IMR-90 (cell line): ENCODE measurements around the gene GAB1. TPM values are rescaled to one million over a fixed set of nuclear protein-coding genes. Genes with fewer than 3 reads are reported as not detected.

ENCODE experiments used
- ATAC-seq: fragments of 200-7000 bp; cut with Tn5 transposase; 2 replicates; pipeline ENCODE4 v1.9.1; 2020; ENCODE audit warnings: low read depth, mild to moderate bottlenecking, moderate library complexity
- BruUV-seq: library from RNA; stranded (reverse); fragments of 400-500 nt; replicated peaks from 2 replicates; lab custom pipeline; 2021; lab: Mats Ljungman, UMichigan
- CTCF ChIA-PET: fragments of 300-600 bp; formaldehyde crosslinking; extraction: SDS; loops from one replicate; lab custom pipeline; 2021; ENCODE audit warnings: antibody characterized with exemption; lab: Yijun Ruan, JAX
- POLR2A ChIA-PET: fragments of 300-600 bp; sonication (Branson Sonifier 250); formaldehyde crosslinking; loops from one replicate; lab custom pipeline; 2022; ENCODE audit warnings: antibody characterized with exemption; ENCODE audit not compliant: unreplicated experiment; lab: Charles Lee
- DNase-seq: peaks from one replicate; pipeline ENCODE4 v3.0.0; 2013
- H2AFZ ChIP-seq: replicated peaks from 2 replicates; pipeline ENCODE3; 2013; ENCODE audit warnings: low read length, mild to moderate bottlenecking; ENCODE audit not compliant: poor library complexity
- H2AK5ac ChIP-seq: 2 replicates; pipeline ENCODE4 v1.6.1; 2013; ENCODE audit warnings: low read depth, low read length, inconsistent platforms
- H2AK9ac ChIP-seq: replicated peaks from 2 replicates; pipeline ENCODE3; 2013; ENCODE audit warnings: mild to moderate bottlenecking, low read depth, low read length, moderate library complexity; ENCODE audit not compliant: poor library complexity
- H2BK120ac ChIP-seq: 2 replicates; pipeline ENCODE4 v1.6.1; 2013; ENCODE audit warnings: low read depth, low read length, inconsistent platforms
- H2BK15ac ChIP-seq: 3 replicates; pipeline ENCODE4 v1.6.1; 2013; ENCODE audit warnings: low read depth, low read length, inconsistent platforms
- H2BK20ac ChIP-seq: 2 replicates; pipeline ENCODE4 v1.6.1; 2013; ENCODE audit warnings: low read depth, mild to moderate bottlenecking, inconsistent platforms, low read length, moderate library complexity
- H2BK5ac ChIP-seq: 2 replicates; pipeline ENCODE4 v1.6.1; 2013; ENCODE audit warnings: mild to moderate bottlenecking, low read depth, low read length, inconsistent platforms; ENCODE audit not compliant: poor library complexity, severe bottlenecking
- H3K14ac ChIP-seq: replicated peaks from 2 replicates; pipeline ENCODE4 v1.6.1; 2013; ENCODE audit warnings: low read depth, low read length, inconsistent platforms
- H3K18ac ChIP-seq: 2 replicates; pipeline ENCODE4 v1.6.1; 2013; ENCODE audit warnings: low read depth, low read length, control low read depth
- H3K23ac ChIP-seq: 2 replicates; pipeline ENCODE4 v1.6.1; 2013; ENCODE audit warnings: low read depth, low read length, inconsistent platforms
- H3K27ac ChIP-seq: 2 replicates; pipeline ENCODE4 v1.5.1; 2013; ENCODE audit warnings: mild to moderate bottlenecking, control low read depth, low read length; ENCODE audit not compliant: insufficient read depth
- H3K27me3 ChIP-seq: 2 replicates; pipeline ENCODE4 v1.6.1; 2013; ENCODE audit warnings: low read length; ENCODE audit not compliant: control insufficient read depth, insufficient read depth
- H3K36me3 ChIP-seq: 2 replicates; pipeline ENCODE4 v1.6.1; 2013; ENCODE audit warnings: low read length, mixed read lengths; ENCODE audit not compliant: control insufficient read depth, insufficient read depth
- H3K4ac ChIP-seq: 2 replicates; pipeline ENCODE4 v1.6.1; 2013; ENCODE audit warnings: low read depth, low read length, inconsistent platforms
- H3K4me1 ChIP-seq: 2 replicates; pipeline ENCODE4 v1.6.1; 2013; ENCODE audit warnings: low read length, mixed read lengths; ENCODE audit not compliant: control insufficient read depth, insufficient read depth
- H3K4me2 ChIP-seq: 2 replicates; pipeline ENCODE4 v1.6.1; 2013; ENCODE audit warnings: low read depth, mild to moderate bottlenecking, control low read depth, low read length, moderate library complexity
- H3K4me3 ChIP-seq: 2 replicates; pipeline ENCODE4 v1.5.1; 2013; ENCODE audit warnings: low read depth, mild to moderate bottlenecking, control low read depth, low read length, moderate library complexity; ENCODE audit not compliant: insufficient read depth
- H3K56ac ChIP-seq: 2 replicates; pipeline ENCODE4 v1.6.1; 2013; ENCODE audit warnings: low read length, inconsistent platforms; ENCODE audit not compliant: insufficient read depth; ENCODE audit errors: extremely low read depth
- H3K79me1 ChIP-seq, 2 experiments: 2 replicates each; pipeline ENCODE4 v1.6.1; 2013; ENCODE audit warnings: low read length in 2 of 2, inconsistent platforms in 1 of 2, low read depth in 1 of 2
- H3K9ac ChIP-seq: 2 replicates; pipeline ENCODE4 v1.6.1; 2013; ENCODE audit warnings: low read depth, low read length, control low read depth
- H3K9me1 ChIP-seq: 2 replicates; pipeline ENCODE4 v1.6.1; 2013; ENCODE audit warnings: low read length, inconsistent platforms; ENCODE audit not compliant: insufficient read depth
- H3K9me3 ChIP-seq: 2 replicates; pipeline ENCODE4 v1.6.1; 2013; ENCODE audit warnings: low read length; ENCODE audit not compliant: control insufficient read depth, insufficient read depth
- H4K20me1 ChIP-seq: 2 replicates; pipeline ENCODE4 v1.6.1; 2013; ENCODE audit warnings: low read length, inconsistent platforms; ENCODE audit not compliant: insufficient read depth
- H4K5ac ChIP-seq: 2 replicates; pipeline ENCODE4 v1.6.1; 2013; ENCODE audit warnings: mild to moderate bottlenecking, low read depth, low read length, control low read depth
- H4K8ac ChIP-seq, 2 experiments: 2 replicates each; pipeline ENCODE4 v1.6.1; 2013; ENCODE audit warnings: low read depth in 2 of 2, low read length in 2 of 2, control low read depth in 1 of 2, inconsistent platforms in 1 of 2
- H4K91ac ChIP-seq: 2 replicates; pipeline ENCODE4 v1.6.1; 2013; ENCODE audit warnings: low read depth, low read length, inconsistent platforms; ENCODE audit not compliant: insufficient read depth
- BHLHE40 ChIP-seq: fragments of 150-350 bp; IDR thresholded peaks from 2 replicates; pipeline ENCODE4 v1.6.1; 2016; ENCODE audit warnings: mild to moderate bottlenecking, low read depth, low read length
- CEBPB ChIP-seq: IDR thresholded peaks from 2 replicates; pipeline ENCODE4 v1.6.1; 2012; ENCODE audit warnings: low read depth, low read length, improper control_type of control experiment
- CHD1 ChIP-seq: IDR thresholded peaks from 2 replicates; pipeline ENCODE4 v1.6.1; 2012; ENCODE audit warnings: low read depth, low read length, improper control_type of control experiment
- ELK1 ChIP-seq: fragments of 150-350 bp; IDR thresholded peaks from 2 replicates; pipeline ENCODE4 v1.6.1; 2016; ENCODE audit warnings: low read depth, mild to moderate bottlenecking, low read length, moderate library complexity, borderline replicate concordance
- MAZ ChIP-seq: IDR thresholded peaks from 2 replicates; pipeline ENCODE4 v1.6.1; 2012; ENCODE audit warnings: low read depth, mild to moderate bottlenecking, low read length, improper control_type of control experiment, moderate library complexity, borderline replicate concordance
- POLR2A ChIP-seq: IDR thresholded peaks from 2 replicates; pipeline ENCODE4 v1.6.1; 2012; ENCODE audit warnings: mild to moderate bottlenecking, low read depth, low read length
- RCOR1 ChIP-seq: IDR thresholded peaks from 2 replicates; pipeline ENCODE4 v1.6.1; 2012; ENCODE audit warnings: mild to moderate bottlenecking, low read length, improper control_type of control experiment; ENCODE audit not compliant: insufficient replicate concordance
- RFX5 ChIP-seq: IDR thresholded peaks from 2 replicates; pipeline ENCODE4 v1.8.0; 2012; ENCODE audit warnings: low read depth, mild to moderate bottlenecking, low read length, moderate library complexity
- SMC3 ChIP-seq: fragments of 150-350 bp; IDR thresholded peaks from 2 replicates; pipeline ENCODE4 v1.6.1; 2016; ENCODE audit warnings: low read depth, mild to moderate bottlenecking, antibody characterized with exemption, low read length, moderate library complexity
- USF2 ChIP-seq: fragments of 150-350 bp; IDR thresholded peaks from 2 replicates; pipeline ENCODE4 v1.6.1; 2017; ENCODE audit warnings: mild to moderate bottlenecking, antibody characterized with exemption, low read length, low read depth
- WGBS, 2 experiments: methylation state at CpG; one replicate each; pipeline versions ENCODE4 v1.1.5 to v1.1.7; 2013; ENCODE audit warnings: missing lambda C conversion rate in 2 of 2; ENCODE audit not compliant: insufficient read length in 1 of 2; ENCODE audit errors: extremely low coverage in 2 of 2; 5-methylcytosine and 5-hydroxymethylcytosine counted together
- dilution Hi-C: fragments of 300-500 bp; cut with HindIII; formaldehyde crosslinking; loops from one replicate; pipeline ENCODE4 v1.14.3; 2018; ENCODE audit warnings: low sequenced_read_pairs; ENCODE audit not compliant: unreplicated experiment
- in situ Hi-C: fragments of 300-500 bp; cut with MboI; formaldehyde crosslinking; loops from 3 replicates; pipeline ENCODE4 v1.14.3; 2019; ENCODE audit warnings: low sequenced_read_pairs, inconsistent platforms, mixed read lengths
- intact Hi-C: fragments of 100-400 bp; cut with micrococcal nuclease; formaldehyde crosslinking; loops from 2 replicates; pipeline ENCODE4 v1.10.0; 2022
- polyA plus RNA-seq, 3 experiments: library from polyadenylated mRNA; depleted of rRNA; stranded (reverse); fragments of >200 nt; gene quantifications; 2 replicates each; pipeline ENCODE4 v1.2.3, GENCODE V29; 2012; ENCODE audit warnings: low replicate concordance in 1 of 3
- total RNA-seq: library from RNA; depleted of rRNA; stranded (reverse); fragments of >200 nt; gene quantifications from 2 replicates; pipeline ENCODE4 v1.2.3, GENCODE V29; 2012
- TF ChIP-seq, protein P1 (sequence below): conservative IDR thresholded peaks from 2 replicates; pipeline ENCODE4 v1.5.1; 2012; ENCODE audit warnings: mild to moderate bottlenecking, low read depth, low read length, improper control_type of control experiment

The GAB1 gene
- total and polyA plus RNA-seq, 2 of the 4 experiments (the other 2 are of a cell fraction), result 2.8 to 12.0 TPM

DNA sequence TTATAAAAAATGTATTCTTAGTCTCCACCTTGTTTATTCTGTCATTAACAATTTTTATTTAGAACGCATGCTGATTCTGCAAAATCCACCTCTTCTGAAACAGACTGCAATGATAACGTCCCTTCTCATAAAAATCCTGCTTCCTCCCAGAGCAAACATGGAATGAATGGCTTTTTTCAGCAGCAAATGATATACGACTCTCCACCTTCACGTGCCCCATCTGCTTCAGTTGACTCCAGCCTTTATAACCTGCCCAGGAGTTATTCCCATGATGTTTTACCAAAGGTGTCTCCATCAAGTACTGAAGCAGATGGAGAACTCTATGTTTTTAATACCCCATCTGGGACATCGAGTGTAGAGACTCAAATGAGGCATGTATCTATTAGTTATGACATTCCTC is 101.3 kb downstream of the GAB1 start:
- Histone ChIP-seq H3K4me1 (no peaks in the 10 kb centered on the region), H3K9ac (no peak overlapping the region), H2AK9ac (no peak overlapping the region), H4K8ac (no peak overlapping the region), H4K20me1 (no peaks in the 10 kb centered on the region), H4K5ac (no peak overlapping the region), H3K4me2 (no peak overlapping the region), H3K14ac (no peak overlapping the region), H4K91ac (no peak overlapping the region), H3K4ac (no peak overlapping the region), H3K79me1 (no peaks in the 10 kb centered on the region), H3K9me1 (no peaks in the 10 kb centered on the region), H3K27ac (no peak overlapping the region), H3K18ac (no peak overlapping the region), H2BK120ac (no peak overlapping the region), H3K9me3 (no peaks in the 10 kb centered on the region), H2BK5ac (no peak overlapping the region), H3K56ac (no peak overlapping the region), H3K36me3 (peaks cover 19% of the 10 kb centered on the region), H2BK20ac (no peak overlapping the region), H3K23ac (no peak overlapping the region), H2AFZ (no peak overlapping the region), H3K27me3 (no peaks in the 10 kb centered on the region), H3K4me3 (no peak overlapping the region), H2BK15ac (no peak overlapping the region), H2AK5ac (no peak overlapping the region)
- in situ Hi-C loops, result no loop called here
- intact Hi-C loops, result no loop called here
- no TSS peak for BruUV-seq
- ChIA-PET POLR2A (no interaction called here), CTCF (no interaction called here)
- DNase-seq (no peak), ATAC-seq (no peak)
- WGBS, 2 experiments, result 84% methylated on average over 3 of the region's 5 CpGs; no CpG with 5 or more reads in 1 of the 2 experiments
- TF ChIP-seq USF2 (no peak), ELK1 (no peak), SMC3 (no peak), RFX5 (no peak), POLR2A (no peak), RCOR1 (no peak), BHLHE40 (no peak), MAZ (no peak), CHD1 (no peak), CEBPB (no peak)
- TF ChIP-seq, protein P1, sequence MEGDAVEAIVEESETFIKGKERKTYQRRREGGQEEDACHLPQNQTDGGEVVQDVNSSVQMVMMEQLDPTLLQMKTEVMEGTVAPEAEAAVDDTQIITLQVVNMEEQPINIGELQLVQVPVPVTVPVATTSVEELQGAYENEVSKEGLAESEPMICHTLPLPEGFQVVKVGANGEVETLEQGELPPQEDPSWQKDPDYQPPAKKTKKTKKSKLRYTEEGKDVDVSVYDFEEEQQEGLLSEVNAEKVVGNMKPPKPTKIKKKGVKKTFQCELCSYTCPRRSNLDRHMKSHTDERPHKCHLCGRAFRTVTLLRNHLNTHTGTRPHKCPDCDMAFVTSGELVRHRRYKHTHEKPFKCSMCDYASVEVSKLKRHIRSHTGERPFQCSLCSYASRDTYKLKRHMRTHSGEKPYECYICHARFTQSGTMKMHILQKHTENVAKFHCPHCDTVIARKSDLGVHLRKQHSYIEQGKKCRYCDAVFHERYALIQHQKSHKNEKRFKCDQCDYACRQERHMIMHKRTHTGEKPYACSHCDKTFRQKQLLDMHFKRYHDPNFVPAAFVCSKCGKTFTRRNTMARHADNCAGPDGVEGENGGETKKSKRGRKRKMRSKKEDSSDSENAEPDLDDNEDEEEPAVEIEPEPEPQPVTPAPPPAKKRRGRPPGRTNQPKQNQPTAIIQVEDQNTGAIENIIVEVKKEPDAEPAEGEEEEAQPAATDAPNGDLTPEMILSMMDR, result no peak
- dilution Hi-C loops, result no loop called here
